Measurements from ENCODE around the gene CYBB.

CYBB gene

GRCh38 chrX:37786624-37787422 lies 7.0 kb downstream of the CYBB start:
- no peak for DNase-seq

GRCh38 chrX:37787423-37787869 lies 7.6 kb downstream of the CYBB start:
- DNase-seq, result no peak

GRCh38 chrX:37796310-37796709 lies 16.5 kb downstream of the CYBB start:
- no peak for DNase-seq

GRCh38 chrX:37796805-37797204 lies 16.9 kb downstream of the CYBB start:
- DNase-seq, result no peak

GRCh38 chrX:37799936-37800335 lies 20.1 kb downstream of the CYBB start:
- DNase-seq, result no peak

- DNase-seq, result no peak
Observed at GRCh38 chrX:37800717-37801116, 20.9 kb downstream of the CYBB start.

- no peak for DNase-seq
Observed at GRCh38 chrX:37802028-37802427, 22.2 kb downstream of the CYBB start.

- no peak for DNase-seq
Observed at GRCh38 chrX:37803057-37803456, 23.2 kb downstream of the CYBB start.

GRCh38 chrX:37809970-37810369 lies 30.1 kb downstream of the CYBB start:
- no peak for DNase-seq

- DNase-seq, result no peak
Observed at GRCh38 chrX:37812110-37812509, 32.3 kb downstream of the CYBB start.

GRCh38 chrX:37813570-37813969 lies 33.7 kb downstream of the CYBB start:
- no peak for DNase-seq

GRCh38 chrX:37815366-37815765 lies 35.5 kb downstream of the CYBB start:
- no peak for DNase-seq

GRCh38 chrX:37816766-37817165 lies 36.9 kb downstream of the CYBB start:
- no peak for DNase-seq

GRCh38 chrX:37817176-37817575 lies 37.3 kb downstream of the CYBB start:
- DNase-seq, result no peak

GRCh38 chrX:37817579-37817978 lies 37.7 kb downstream of the CYBB start:
- no peak for DNase-seq

- DNase-seq, result no peak
Observed at GRCh38 chrX:37818031-37818430, 38.2 kb downstream of the CYBB start.

GRCh38 chrX:37820646-37821045 lies 40.8 kb downstream of the CYBB start:
- DNase-seq, result no peak

GRCh38 chrX:37824491-37825214 lies 44.8 kb downstream of the CYBB start:
- DNase-seq, result no peak

- DNase-seq, result peak; percentile 29
Observed at GRCh38 chrX:37825215-37825842, 45.5 kb downstream of the CYBB start.

- DNase-seq, result no peak
Observed at GRCh38 chrX:37829721-37830120, 49.9 kb downstream of the CYBB start.

GRCh38 chrX:37830371-37830770 lies 50.5 kb downstream of the CYBB start:
- peak; percentile 13 for DNase-seq

GRCh38 chrX:37834937-37835336 lies 55.1 kb downstream of the CYBB start:
- no peak for DNase-seq

- DNase-seq, result no peak
Observed at GRCh38 chrX:37840931-37841330, 61.1 kb downstream of the CYBB start.

- DNase-seq, result no peak
Observed at GRCh38 chrX:37844622-37845021, 64.8 kb downstream of the CYBB start.
